CD14-positive monocyte (primary cell): ENCODE measurements around the gene PSME1. TPM values are rescaled to one million over a fixed set of nuclear protein-coding genes. Genes with fewer than 3 reads are reported as not detected.
A peak's percentile ranks its signal among the peaks of the same experiment; 100 is the strongest.

Experiments
- DNase-seq, 3 donors: peaks; one replicate each; pipeline ENCODE4 v3.0.0-alpha.2; 2011 to 2022
- H2AFZ ChIP-seq: 2 replicates; pipeline ENCODE4 v1.6.0; 2012; ENCODE audit warnings: mild to moderate bottlenecking, low read depth, low read length, inconsistent platforms; ENCODE audit not compliant: insufficient read depth, poor library complexity, severe bottlenecking
- H3K27ac ChIP-seq, 2 donors: 1 replicate in 1 of 2; 2 replicates in 1 of 2; pipeline ENCODE4 v1.5.1; 2012 to 2013; ENCODE audit warnings: low read length in 2 of 2, control low read depth in 1 of 2, inconsistent platforms in 1 of 2, low read depth in 1 of 2, mild to moderate bottlenecking in 1 of 2
- H3K27me3 ChIP-seq, 2 donors: one replicate each; pipeline versions ENCODE4 v1.6.0 to v1.6.1; 2011 to 2013; ENCODE audit warnings: low read length in 2 of 2; ENCODE audit not compliant: control insufficient read depth in 2 of 2, insufficient read depth in 2 of 2
- H3K36me3 ChIP-seq, 2 donors: replicated peaks in 1 of 2; 1 replicate in 1 of 2; 2 replicates in 1 of 2; pipeline versions ENCODE4 v1.5.1 to v1.6.1; 2012 to 2013; ENCODE audit warnings: low read length in 2 of 2, control low read depth in 1 of 2, inconsistent platforms in 1 of 2, mild to moderate bottlenecking in 1 of 2; ENCODE audit not compliant: insufficient read depth in 2 of 2, control insufficient read depth in 1 of 2
- H3K4me1 ChIP-seq, 2 donors: 1 replicate in 1 of 2; 2 replicates in 1 of 2; pipeline versions ENCODE4 v1.5.1 to v1.6.1; 2012 to 2013; ENCODE audit warnings: low read length in 2 of 2, control low read depth in 1 of 2, inconsistent platforms in 1 of 2, mild to moderate bottlenecking in 1 of 2, moderate library complexity in 1 of 2; ENCODE audit not compliant: insufficient read depth in 2 of 2, control insufficient read depth in 1 of 2
- H3K4me2 ChIP-seq: replicated peaks from 2 replicates; pipeline ENCODE3; 2012; ENCODE audit warnings: low read length, moderate library complexity, mild to moderate bottlenecking; ENCODE audit not compliant: poor library complexity, severe bottlenecking; ENCODE audit errors: extremely low read depth
- H3K4me3 ChIP-seq, 3 experiments: fragments of 200-600 bp in 1 of 3; sonication (generic) in 1 of 3; replicated peaks in 1 of 3; 1 replicate in 2 of 3; 2 replicates in 1 of 3; pipeline ENCODE4 v1.5.1; 2011 to 2013; ENCODE audit warnings: low read length in 3 of 3, mild to moderate bottlenecking in 3 of 3, control low read depth in 2 of 3, low read depth in 2 of 3, inconsistent platforms in 1 of 3, moderate library complexity in 1 of 3
- H3K79me2 ChIP-seq: 2 replicates; pipeline ENCODE4 v1.6.0; 2012; ENCODE audit warnings: mild to moderate bottlenecking, control low read depth, inconsistent platforms, low read length, moderate library complexity; ENCODE audit not compliant: insufficient read depth
- H3K9ac ChIP-seq: 2 replicates; pipeline ENCODE4 v1.6.0; 2017; ENCODE audit warnings: low read length, mild to moderate bottlenecking; ENCODE audit not compliant: insufficient read depth, poor library complexity, severe bottlenecking
- H3K9me3 ChIP-seq, 2 donors: replicated peaks in 1 of 2; 1 replicate in 1 of 2; 2 replicates in 1 of 2; pipeline versions ENCODE4 v1.5.1 to v1.6.1; 2012 to 2013; ENCODE audit warnings: low read length in 2 of 2, control low read depth in 1 of 2; ENCODE audit not compliant: control insufficient read depth in 1 of 2, insufficient read depth in 1 of 2
- H4K20me1 ChIP-seq: 2 replicates; pipeline ENCODE4 v1.6.0; 2012; ENCODE audit warnings: mild to moderate bottlenecking, low read length, control low read depth, moderate library complexity; ENCODE audit not compliant: insufficient read depth
- H3K27ac Mint-ChIP-seq, 7 donors: one replicate each; pipeline ENCODE4 v1.8.0; 2020; ENCODE audit warnings: mild to moderate bottlenecking in 7 of 7, mixed read lengths in 7 of 7, moderate library complexity in 6 of 7, inconsistent platforms in 2 of 7
- H3K27me3 Mint-ChIP-seq, 3 donors: one replicate each; pipeline ENCODE4 v1.8.0; 2021 to 2022; ENCODE audit warnings: low read depth in 3 of 3, mild to moderate bottlenecking in 3 of 3, mixed read lengths in 3 of 3, moderate library complexity in 3 of 3, inconsistent platforms in 1 of 3
- H3K36me3 Mint-ChIP-seq, 2 donors: one replicate each; pipeline ENCODE4 v1.8.0; 2020; ENCODE audit warnings: mixed read lengths in 2 of 2, inconsistent platforms in 1 of 2, mild to moderate bottlenecking in 1 of 2
- H3K4me1 Mint-ChIP-seq: one replicate; pipeline ENCODE4 v1.8.0; 2020; ENCODE audit warnings: mild to moderate bottlenecking, mixed read lengths
- H3K4me3 Mint-ChIP-seq, 2 donors: one replicate each; pipeline ENCODE4 v1.8.0; 2020; ENCODE audit warnings: mild to moderate bottlenecking in 2 of 2, mixed read lengths in 2 of 2, moderate library complexity in 1 of 2
- H3K9me3 Mint-ChIP-seq, 7 donors: one replicate each; pipeline ENCODE4 v1.8.0; 2020 to 2022; ENCODE audit warnings: mixed read lengths in 7 of 7, mild to moderate bottlenecking in 6 of 7, moderate library complexity in 6 of 7, inconsistent platforms in 2 of 7
- CTCF ChIP-seq: fragments of 200-600 bp; IDR thresholded peaks from one replicate; pipeline ENCODE4 v1.8.0; 2022; ENCODE audit warnings: antibody characterized with exemption, mild to moderate bottlenecking
- WGBS: methylation state at CpG from one replicate; pipeline ENCODE4 v1.1.5; 2013; ENCODE audit warnings: missing lambda C conversion rate; ENCODE audit not compliant: insufficient coverage; 5-methylcytosine and 5-hydroxymethylcytosine counted together
- intact Hi-C, 2 donors: fragments of 100-400 bp; cut with micrococcal nuclease; formaldehyde crosslinking; loops; one replicate each; pipeline versions ENCODE4 v1.15.0 to v1.15.1; 2023
- polyA plus RNA-seq, 3 donors: library from polyadenylated mRNA; depleted of rRNA in 1 of 3; unstranded in 2 of 3; stranded (reverse) in 1 of 3; fragments of 300-500 nt in 2 of 3; fragments of >200 nt in 1 of 3; fragmentation: Illumina TruSeq in 2 of 3; gene quantifications; 1 replicate in 2 of 3; 2 replicates in 1 of 3; pipeline ENCODE4 v1.2.3, GENCODE V29; 2012 to 2021
- small RNA-seq: library from RNA; depleted of rRNA; stranded (forward); fragments of <200 nt; gene quantifications from one replicate; pipeline ENCODE3, GENCODE V24; 2012; ENCODE audit warnings: low read depth; ENCODE audit not compliant: insufficient read length

The PSME1 gene
- polyA plus RNA-seq, 3 donors, result 435 to 759 (median 729) TPM

- H3K4me1 Mint-ChIP-seq, result peaks cover 25% of the 10 kb centered on the region
- H3K27me3 ChIP-seq, result no peaks in the 10 kb centered on the region
- H3K27me3 Mint-ChIP-seq, result peaks cover 0 to 3% (median 1%) of the 10 kb centered on the region in 3 donors
- DNase-seq, result no peak
- peak overlapping the region; percentile 79 for H2AFZ ChIP-seq
- H3K4me3 ChIP-seq, result peak overlapping the region in 1 of 3 experiments; percentile 79
- H3K27ac ChIP-seq, result no peak overlapping the region
- H3K27ac Mint-ChIP-seq, result peak overlapping the region in 2 of 7 donors; percentile 41 to 95
- no peak for TF ChIP-seq CTCF
- H3K4me2 ChIP-seq, result peak overlapping the region; percentile 97
- intact Hi-C loops, result no loop called here
- peaks cover 25 to 64% of the 10 kb centered on the region in 2 donors for H3K36me3 ChIP-seq
- H4K20me1 ChIP-seq, result no peaks in the 10 kb centered on the region
- H3K36me3 Mint-ChIP-seq, result peaks cover 51 to 67% of the 10 kb centered on the region in 2 donors
- peaks cover 14% of the 10 kb centered on the region for H3K79me2 ChIP-seq
- no peaks in the 10 kb centered on the region for H3K9me3 ChIP-seq
- H3K9ac ChIP-seq, result no peak overlapping the region
- H3K4me3 Mint-ChIP-seq, result peak overlapping the region in 1 of 2 donors; percentile 83
- H3K4me1 ChIP-seq, result peaks cover 18 to 21% of the 10 kb centered on the region in 2 donors
- no peaks in the 10 kb centered on the region for H3K9me3 Mint-ChIP-seq
- WGBS, result no CpG with 5 or more reads among the region's 2 CpGs
Measured at GRCh38 chr14:24187539-24187915, 51.5 kb downstream of the PSME1 start.

Small RNAs within 50 kb of the gene (small RNA-seq; reads per million reads assigned to genes)
- gene IPO4, result not detected
- gene IRF9, result not detected
- not detected for gene RNA5SP383

Other genes starting within 250 kb of the PSME1 start
- 10 to 100 TPM; 40.4 to 68.1 (median 63.2) TPM for gene DHRS4, start 182.4 kb upstream of the PSME1 start, polyA plus RNA-seq
- gene DHRS4L2, start 147.3 kb upstream of the PSME1 start, polyA plus RNA-seq, result 10 to 100 TPM; 22.1 to 46.6 (median 42.6) TPM
- 1 to 10 TPM in 1 of 3 donors, not detected in 2; 1.0 TPM for gene CARMIL3, start 84.2 kb upstream of the PSME1 start, polyA plus RNA-seq
- not detected for gene CPNE6, start 64.6 kb upstream of the PSME1 start, polyA plus RNA-seq
- gene PCK2, start 41.9 kb upstream of the PSME1 start, polyA plus RNA-seq, result 10 to 100 TPM; 29.9 to 34.2 (median 31.3) TPM
- gene DCAF11, start 21.4 kb upstream of the PSME1 start, polyA plus RNA-seq, result 10 to 100 TPM; 45.6 to 56.6 (median 48.8) TPM
- 1 to 10 TPM; 1.1 to 1.5 (median 1.3) TPM for gene NRL, start 21.2 kb upstream of the PSME1 start, polyA plus RNA-seq
- 1 to 10 TPM in 1 of 3 donors, not detected in 2; 2.1 TPM for gene FITM1, start 5.5 kb upstream of the PSME1 start, polyA plus RNA-seq
- gene EMC9, start 5.4 kb downstream of the PSME1 start, polyA plus RNA-seq, result 1 to 10 TPM; 6.4 to 9.4 (median 8.5) TPM
- gene PSME2, start 10.4 kb downstream of the PSME1 start, polyA plus RNA-seq, result 100 to 1,000 TPM; 237 to 593 (median 579) TPM
- 10 to 100 TPM; 30.7 to 63.2 (median 36.8) TPM for gene RNF31, start 11.3 kb downstream of the PSME1 start, polyA plus RNA-seq
- gene IRF9, start 25.1 kb downstream of the PSME1 start, polyA plus RNA-seq, result 100 to 1,000 TPM in 1 of 3 donors, 10 to 100 TPM in 2; 44.7 to 208 (median 56.0) TPM
- 10 to 100 TPM in 1 of 3 donors, 1 to 10 TPM in 2; 1.4 to 46.4 (median 2.3) TPM for gene REC8, start 35.9 kb downstream of the PSME1 start, polyA plus RNA-seq
- gene IPO4, start 52.6 kb downstream of the PSME1 start, polyA plus RNA-seq, result 10 to 100 TPM in 1 of 3 donors, 1 to 10 TPM in 2; 4.1 to 14.2 (median 4.3) TPM
- 10 to 100 TPM; 14.6 to 56.0 (median 51.1) TPM for gene TM9SF1, start 59.2 kb downstream of the PSME1 start, polyA plus RNA-seq
- under 1 TPM in 2 of 3 donors, not detected in 1; 0.07 to 0.13 TPM for gene TSSK4, start 69.5 kb downstream of the PSME1 start, polyA plus RNA-seq
- gene CHMP4A, start 77.3 kb downstream of the PSME1 start, polyA plus RNA-seq, result 100 to 1,000 TPM in 2 of 3 donors, 10 to 100 TPM in 1; 99.0 to 128 (median 102) TPM
- gene MDP1, start 79.9 kb downstream of the PSME1 start, polyA plus RNA-seq, result 10 to 100 TPM; 17.5 to 49.6 (median 37.5) TPM
- gene NEDD8, start 96.2 kb downstream of the PSME1 start, polyA plus RNA-seq, result 100 to 1,000 TPM; 164 to 335 (median 306) TPM
- 10 to 100 TPM; 84.4 to 84.7 (median 84.5) TPM for gene GMPR2, start 96.7 kb downstream of the PSME1 start, polyA plus RNA-seq
- gene TINF2, start 106.4 kb downstream of the PSME1 start, polyA plus RNA-seq, result 100 to 1,000 TPM in 2 of 3 donors, 10 to 100 TPM in 1; 63.6 to 151 (median 137) TPM
- gene TGM1, start 127.0 kb downstream of the PSME1 start, polyA plus RNA-seq, result 1 to 10 TPM in 1 of 3 donors, not detected in 2; 7.8 TPM
- gene RABGGTA, start 135.4 kb downstream of the PSME1 start, polyA plus RNA-seq, result 100 to 1,000 TPM in 1 of 3 donors, 10 to 100 TPM in 2; 34.5 to 125 (median 35.4) TPM
- gene DHRS1, start 163.6 kb downstream of the PSME1 start, polyA plus RNA-seq, result 10 to 100 TPM; 31.6 to 49.4 (median 48.8) TPM
- gene NOP9, start 163.7 kb downstream of the PSME1 start, polyA plus RNA-seq, result 10 to 100 TPM in 1 of 3 donors, 1 to 10 TPM in 2; 1.2 to 16.6 (median 1.3) TPM
- gene CIDEB, start 171.8 kb downstream of the PSME1 start, polyA plus RNA-seq, result 100 to 1,000 TPM in 1 of 3 donors, 10 to 100 TPM in 2; 36.4 to 126 (median 63.8) TPM
- 10 to 100 TPM in 1 of 3 donors, 1 to 10 TPM in 2; 2.7 to 25.1 (median 2.9) TPM for gene LTB4R2, start 173.9 kb downstream of the PSME1 start, polyA plus RNA-seq
- 10 to 100 TPM; 51.5 to 98.5 (median 87.3) TPM for gene LTB4R, start 175.3 kb downstream of the PSME1 start, polyA plus RNA-seq
- gene ADCY4, start 198.9 kb downstream of the PSME1 start, polyA plus RNA-seq, result 10 to 100 TPM in 1 of 3 donors, under 1 TPM in 2; 0.69 to 11.9 (median 0.70) TPM
- gene RIPK3, start 203.8 kb downstream of the PSME1 start, polyA plus RNA-seq, result 10 to 100 TPM; 11.7 to 69.6 (median 11.8) TPM
- not detected for gene NFATC4, start 232.0 kb downstream of the PSME1 start, polyA plus RNA-seq